Ishikawa (cell line): ENCODE data around the gene STX19.

Experiments used
- CEBPB ChIP-seq: IDR thresholded peaks from 2 replicates; pipeline ENCODE4 v1.6.1; 2012
- CREB1 ChIP-seq: IDR thresholded peaks from 2 replicates; pipeline ENCODE4 v1.6.1; 2012; ENCODE audit warnings: low read depth
- EGR1 ChIP-seq: IDR thresholded peaks from 2 replicates; pipeline ENCODE4 v1.6.1; 2012
- EP300 ChIP-seq: IDR thresholded peaks from 2 replicates; pipeline ENCODE4 v1.6.1; 2012; ENCODE audit warnings: borderline replicate concordance
- FOXM1 ChIP-seq: IDR thresholded peaks from 2 replicates; pipeline ENCODE4 v1.6.1; 2012; ENCODE audit warnings: low read depth, borderline replicate concordance
- NFIC ChIP-seq: IDR thresholded peaks from 2 replicates; pipeline ENCODE4 v1.6.1; 2012
- RAD21 ChIP-seq: IDR thresholded peaks from 2 replicates; pipeline ENCODE4 v1.6.1; 2012; ENCODE audit warnings: low read depth
- TAF1 ChIP-seq: IDR thresholded peaks from 2 replicates; pipeline ENCODE4 v1.6.1; 2012; ENCODE audit warnings: low read depth, mild to moderate bottlenecking
- TEAD4 ChIP-seq: IDR thresholded peaks from 2 replicates; pipeline ENCODE4 v1.6.1; 2012
- USF1 ChIP-seq: IDR thresholded peaks from 2 replicates; pipeline ENCODE4 v1.6.1; 2012
- YY1 ChIP-seq: IDR thresholded peaks from 2 replicates; pipeline ENCODE4 v1.6.1; 2012; ENCODE audit warnings: low read depth
- ZBTB7A ChIP-seq: IDR thresholded peaks from 2 replicates; pipeline ENCODE4 v1.6.1; 2012; ENCODE audit warnings: low read depth
- TF ChIP-seq, protein P1 (sequence below): IDR thresholded peaks from 2 replicates; pipeline ENCODE4 v1.6.1; 2012; ENCODE audit warnings: low read depth, mild to moderate bottlenecking
- TF ChIP-seq, protein P2 (sequence below): IDR thresholded peaks from 2 replicates; pipeline ENCODE4 v1.6.1; 2012

GRCh38 chr3:94062513-94063404, 34.4 kb upstream of the STX19 start, which contains the start of the genes DHFR2 and NSUN3:
- TF ChIP-seq EP300: no peak
- peak; percentile 12; the same call in 1 of the 2 replicates for TF ChIP-seq CREB1
- peak; percentile 41 for TF ChIP-seq TAF1
- TF ChIP-seq FOXM1: no peak
- no peak for TF ChIP-seq NFIC
- TF ChIP-seq TEAD4: 0 out of 2 replicates have a peak, but pooled peaks have one; percentile 3
- peak; percentile 54 for TF ChIP-seq EGR1
- TF ChIP-seq RAD21: no peak
- no peak for TF ChIP-seq ZBTB7A
- TF ChIP-seq, protein P1, sequence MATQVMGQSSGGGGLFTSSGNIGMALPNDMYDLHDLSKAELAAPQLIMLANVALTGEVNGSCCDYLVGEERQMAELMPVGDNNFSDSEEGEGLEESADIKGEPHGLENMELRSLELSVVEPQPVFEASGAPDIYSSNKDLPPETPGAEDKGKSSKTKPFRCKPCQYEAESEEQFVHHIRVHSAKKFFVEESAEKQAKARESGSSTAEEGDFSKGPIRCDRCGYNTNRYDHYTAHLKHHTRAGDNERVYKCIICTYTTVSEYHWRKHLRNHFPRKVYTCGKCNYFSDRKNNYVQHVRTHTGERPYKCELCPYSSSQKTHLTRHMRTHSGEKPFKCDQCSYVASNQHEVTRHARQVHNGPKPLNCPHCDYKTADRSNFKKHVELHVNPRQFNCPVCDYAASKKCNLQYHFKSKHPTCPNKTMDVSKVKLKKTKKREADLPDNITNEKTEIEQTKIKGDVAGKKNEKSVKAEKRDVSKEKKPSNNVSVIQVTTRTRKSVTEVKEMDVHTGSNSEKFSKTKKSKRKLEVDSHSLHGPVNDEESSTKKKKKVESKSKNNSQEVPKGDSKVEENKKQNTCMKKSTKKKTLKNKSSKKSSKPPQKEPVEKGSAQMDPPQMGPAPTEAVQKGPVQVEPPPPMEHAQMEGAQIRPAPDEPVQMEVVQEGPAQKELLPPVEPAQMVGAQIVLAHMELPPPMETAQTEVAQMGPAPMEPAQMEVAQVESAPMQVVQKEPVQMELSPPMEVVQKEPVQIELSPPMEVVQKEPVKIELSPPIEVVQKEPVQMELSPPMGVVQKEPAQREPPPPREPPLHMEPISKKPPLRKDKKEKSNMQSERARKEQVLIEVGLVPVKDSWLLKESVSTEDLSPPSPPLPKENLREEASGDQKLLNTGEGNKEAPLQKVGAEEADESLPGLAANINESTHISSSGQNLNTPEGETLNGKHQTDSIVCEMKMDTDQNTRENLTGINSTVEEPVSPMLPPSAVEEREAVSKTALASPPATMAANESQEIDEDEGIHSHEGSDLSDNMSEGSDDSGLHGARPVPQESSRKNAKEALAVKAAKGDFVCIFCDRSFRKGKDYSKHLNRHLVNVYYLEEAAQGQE: no peak
- no peak for TF ChIP-seq YY1
- no peak for TF ChIP-seq CEBPB
- TF ChIP-seq USF1: no peak
- TF ChIP-seq, protein P2, sequence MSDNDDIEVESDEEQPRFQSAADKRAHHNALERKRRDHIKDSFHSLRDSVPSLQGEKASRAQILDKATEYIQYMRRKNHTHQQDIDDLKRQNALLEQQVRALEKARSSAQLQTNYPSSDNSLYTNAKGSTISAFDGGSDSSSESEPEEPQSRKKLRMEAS: peak; percentile 62; the same call in 1 of the 2 replicates
